Measurements from ENCODE around the gene UMODL1.

UMODL1 gene

DNA sequence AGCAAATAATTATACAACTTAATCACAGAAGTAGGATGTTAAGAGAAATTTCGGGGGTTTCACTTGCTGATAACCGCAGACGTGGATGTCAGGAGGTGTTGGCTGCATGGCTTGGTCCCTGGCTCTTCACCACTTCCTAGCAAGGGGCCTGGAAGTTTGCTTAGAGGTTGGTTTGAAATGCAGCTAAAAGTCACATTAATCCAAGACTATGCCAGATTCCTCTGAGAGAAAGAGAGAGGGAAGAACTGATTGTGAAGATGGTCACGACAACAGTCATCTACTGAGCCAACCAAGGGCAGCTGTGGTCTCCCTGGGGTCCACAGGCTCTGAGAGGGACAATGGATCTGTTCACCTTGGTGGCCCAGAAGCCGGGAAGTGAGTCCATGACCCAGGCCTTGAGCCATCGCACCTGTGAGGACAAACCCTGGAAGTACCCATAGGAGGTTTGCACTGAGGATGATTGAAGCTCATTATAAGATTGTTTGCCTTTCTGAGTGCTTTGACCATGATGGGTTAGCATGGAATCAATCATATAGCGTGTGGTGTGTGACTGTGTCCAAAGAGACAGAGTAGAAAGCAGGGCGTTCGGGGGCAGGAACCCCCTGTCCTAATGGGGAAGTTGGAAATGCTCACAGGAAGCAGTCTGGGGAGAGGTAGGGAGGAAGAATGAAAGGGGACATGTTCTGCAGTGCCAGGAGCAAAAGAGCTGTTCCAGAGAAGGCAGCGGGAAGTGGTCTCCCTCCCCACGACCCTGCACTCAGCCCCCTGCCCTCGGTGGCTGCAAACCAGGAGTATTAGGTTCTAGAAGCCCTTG lies 47.1 kb downstream of the UMODL1 start:
- DNase-seq, result no peak

DNA sequence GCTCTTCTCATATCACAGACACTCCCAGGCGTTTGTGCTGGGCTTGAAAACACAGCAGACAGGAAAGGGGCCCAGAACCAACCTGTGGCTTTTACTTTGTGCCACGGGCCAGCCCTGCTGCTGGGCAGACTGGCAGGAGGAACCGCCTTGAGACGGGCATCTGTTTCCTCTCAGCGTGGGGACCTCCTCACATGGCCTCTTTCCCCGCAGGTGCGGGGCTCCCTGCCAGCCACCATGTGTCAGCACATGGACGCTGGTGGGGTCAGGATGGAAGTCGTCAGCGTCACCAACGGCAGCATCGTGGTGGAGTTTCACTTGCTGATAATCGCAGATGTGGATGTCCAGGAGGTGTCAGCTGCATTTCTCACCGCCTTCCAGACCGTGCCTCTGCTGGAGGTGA lies 47.8 kb downstream of the UMODL1 start:
- DNase-seq, result no peak

DNA sequence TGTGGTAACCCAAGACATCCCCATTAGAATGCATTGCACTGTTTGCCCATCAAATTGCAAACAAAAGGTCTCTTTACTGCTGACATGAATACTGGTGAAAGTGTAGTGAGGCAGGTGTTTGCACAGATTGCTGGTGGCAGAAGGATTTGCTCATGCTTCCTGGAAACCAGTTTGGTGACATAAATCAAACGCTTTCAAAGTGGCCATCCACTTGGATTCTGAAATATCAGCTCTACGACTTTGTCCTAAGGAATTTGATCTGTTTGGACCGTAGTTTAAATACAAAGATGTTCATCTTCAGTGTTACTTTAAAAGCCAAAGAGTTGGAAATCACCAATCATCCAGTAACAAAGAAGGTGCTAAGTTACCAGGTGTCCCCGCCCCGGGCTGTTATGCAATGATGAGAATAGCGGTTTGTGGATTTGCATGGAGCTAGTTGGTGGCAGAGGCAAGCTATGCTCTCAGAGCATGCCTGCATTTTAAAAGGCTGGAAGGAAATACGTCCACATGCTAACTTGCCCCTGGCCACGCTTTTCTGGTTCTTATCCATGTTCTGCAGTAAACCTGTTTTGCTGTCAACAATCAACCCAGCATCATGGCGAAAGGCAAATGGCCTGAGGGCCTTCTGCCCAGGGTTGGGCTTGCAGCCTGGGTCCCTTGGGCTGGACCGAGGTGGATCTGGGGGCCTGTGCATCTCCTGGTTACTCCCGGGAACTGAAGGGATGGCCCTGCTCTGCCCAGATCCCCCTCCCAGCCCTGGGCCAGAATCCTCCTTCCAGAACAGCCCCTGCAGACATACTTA lies 49.2 kb downstream of the UMODL1 start:
- DNase-seq, result no peak

DNA sequence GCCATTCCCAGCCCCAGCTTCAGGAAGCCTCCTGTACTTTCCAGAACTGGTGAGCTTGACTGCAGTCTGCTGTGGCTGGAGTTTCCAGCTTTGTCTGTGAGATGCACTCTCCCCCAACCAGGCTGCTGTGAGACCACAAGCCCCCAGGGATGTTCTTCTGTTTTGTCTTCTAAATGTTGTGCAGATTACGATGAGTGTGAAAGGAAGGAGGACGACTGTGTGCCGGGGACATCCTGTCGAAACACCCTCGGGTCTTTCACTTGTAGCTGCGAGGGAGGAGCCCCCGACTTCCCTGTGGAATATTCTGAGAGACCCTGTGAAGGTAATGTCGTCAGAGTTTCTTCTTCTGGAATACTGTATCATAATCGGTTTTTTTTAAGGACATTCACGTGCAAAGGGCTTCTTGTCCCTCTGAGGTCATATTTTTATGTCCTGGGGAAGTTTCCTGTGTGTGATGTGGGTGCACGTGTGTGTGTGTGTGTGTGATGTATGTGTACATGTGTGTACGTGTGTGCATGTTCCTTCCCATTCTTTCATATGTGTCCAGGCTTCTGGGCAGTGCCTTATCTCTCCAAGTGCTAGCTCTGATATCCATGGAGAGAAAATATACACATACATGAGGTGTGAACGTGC lies 49.9 kb downstream of the UMODL1 start:
- DNase-seq, result no peak

DNA sequence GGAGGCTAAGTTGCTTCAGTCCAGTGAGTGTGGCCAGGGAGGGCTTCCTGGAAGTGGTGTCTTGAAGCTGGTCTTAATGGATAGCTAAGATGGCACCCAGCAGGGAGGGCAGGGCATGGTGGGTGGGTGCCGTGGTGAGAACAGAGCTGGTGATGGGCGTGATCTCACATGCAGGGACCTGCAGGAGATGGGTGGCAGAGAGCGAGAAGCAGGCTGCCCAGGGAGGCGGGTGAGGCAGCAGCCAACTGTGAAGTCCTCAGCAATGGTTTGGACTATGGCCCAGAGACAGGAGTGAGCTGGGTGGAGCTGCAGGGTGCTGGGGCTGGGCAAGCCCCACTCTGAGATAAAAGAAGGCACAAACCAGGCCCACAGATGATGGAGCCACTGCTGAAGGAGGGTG lies 50.7 kb downstream of the UMODL1 start:
- DNase-seq, result no peak

DNA sequence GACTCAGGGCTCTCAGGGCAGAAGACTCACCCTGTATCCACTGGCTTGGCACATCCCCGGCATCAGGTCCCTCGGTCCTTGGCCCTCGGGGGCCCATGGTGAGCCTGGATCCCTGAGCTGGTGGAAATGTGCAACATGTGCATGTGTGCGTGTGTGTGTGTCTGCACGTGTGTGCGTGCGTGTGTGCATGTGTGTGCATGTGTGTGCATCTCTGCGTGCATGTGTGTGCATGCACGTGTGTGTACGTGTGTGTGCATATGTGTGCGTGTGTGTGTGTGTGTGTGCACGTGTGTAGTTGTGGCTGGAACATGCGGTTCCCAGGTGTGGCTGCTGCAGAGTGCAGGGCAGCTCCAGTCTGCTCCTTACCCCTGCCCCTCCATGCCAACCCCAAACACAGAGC lies 51.3 kb downstream of the UMODL1 start:
- no peak for DNase-seq

DNA sequence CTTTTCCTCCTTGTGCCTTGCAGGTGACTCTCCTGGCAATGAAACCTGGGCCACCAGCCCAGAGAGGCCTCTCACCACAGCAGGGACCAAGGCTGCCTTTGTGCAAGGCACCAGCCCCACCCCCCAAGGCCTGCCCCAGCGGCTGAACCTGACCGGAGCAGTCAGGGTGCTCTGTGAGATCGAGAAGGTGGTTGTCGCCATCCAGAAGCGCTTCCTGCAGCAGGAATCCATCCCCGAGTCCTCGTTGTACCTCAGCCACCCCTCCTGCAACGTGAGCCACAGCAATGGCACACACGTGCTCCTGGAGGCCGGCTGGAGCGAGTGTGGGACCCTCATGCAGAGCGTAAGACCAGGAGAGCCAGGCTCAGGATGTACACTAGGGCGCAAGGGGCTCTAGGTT lies 51.7 kb downstream of the UMODL1 start:
- no peak for DNase-seq

DNA sequence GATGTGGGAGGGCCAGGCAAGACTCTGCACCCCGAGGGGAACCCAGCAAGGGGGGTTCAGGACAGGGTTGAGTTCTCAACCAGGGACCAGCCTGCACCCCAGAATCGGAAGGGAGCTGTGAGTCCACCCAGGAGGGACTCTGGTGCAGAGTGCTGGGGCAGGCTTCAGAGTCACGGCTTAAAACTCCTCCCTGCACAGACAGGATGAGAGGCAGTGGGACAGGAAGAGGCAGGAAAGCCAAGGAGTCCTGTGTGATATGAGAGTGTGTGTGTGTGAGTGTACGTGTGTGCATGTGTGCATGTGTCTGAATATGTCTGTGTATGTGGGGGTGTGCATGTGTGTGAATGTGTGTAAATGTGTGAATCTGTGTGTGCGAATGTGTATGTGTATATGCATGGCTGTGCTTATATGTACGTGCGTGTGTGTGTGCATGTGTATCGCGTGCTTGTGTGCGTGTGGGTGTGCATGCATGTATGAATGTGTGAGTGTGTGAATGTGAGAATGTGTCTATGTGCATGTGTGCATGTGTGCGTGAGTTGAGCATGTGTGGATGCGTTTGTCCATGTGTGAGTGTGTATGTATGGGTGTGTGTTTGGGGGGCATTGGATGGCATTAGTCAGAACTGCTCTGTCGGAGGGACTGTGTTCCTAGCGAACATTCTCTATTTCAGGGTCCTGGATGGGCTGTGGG lies 52.2 kb downstream of the UMODL1 start:
- no peak for DNase-seq

DNA sequence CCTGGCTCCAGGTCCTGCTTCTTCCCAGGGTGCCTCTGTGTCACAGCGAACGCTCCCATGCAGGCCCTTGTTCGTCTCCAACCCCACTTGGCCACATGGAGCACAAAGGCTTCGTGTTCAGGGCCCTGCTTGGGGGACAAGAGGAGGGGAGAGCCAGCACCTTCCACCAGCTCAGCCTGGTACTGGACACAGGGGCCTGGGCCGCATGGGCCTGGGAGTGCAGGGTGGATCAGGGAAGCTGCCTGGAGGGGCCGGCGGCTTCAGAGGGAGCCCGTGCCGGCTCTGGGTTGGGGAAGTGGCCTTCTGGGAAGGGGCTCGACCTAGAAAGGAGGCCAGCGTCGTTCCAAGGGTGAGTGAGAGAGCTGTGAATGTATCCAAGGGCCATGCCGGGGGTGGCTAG lies 53.0 kb downstream of the UMODL1 start:
- no peak for DNase-seq

DNA sequence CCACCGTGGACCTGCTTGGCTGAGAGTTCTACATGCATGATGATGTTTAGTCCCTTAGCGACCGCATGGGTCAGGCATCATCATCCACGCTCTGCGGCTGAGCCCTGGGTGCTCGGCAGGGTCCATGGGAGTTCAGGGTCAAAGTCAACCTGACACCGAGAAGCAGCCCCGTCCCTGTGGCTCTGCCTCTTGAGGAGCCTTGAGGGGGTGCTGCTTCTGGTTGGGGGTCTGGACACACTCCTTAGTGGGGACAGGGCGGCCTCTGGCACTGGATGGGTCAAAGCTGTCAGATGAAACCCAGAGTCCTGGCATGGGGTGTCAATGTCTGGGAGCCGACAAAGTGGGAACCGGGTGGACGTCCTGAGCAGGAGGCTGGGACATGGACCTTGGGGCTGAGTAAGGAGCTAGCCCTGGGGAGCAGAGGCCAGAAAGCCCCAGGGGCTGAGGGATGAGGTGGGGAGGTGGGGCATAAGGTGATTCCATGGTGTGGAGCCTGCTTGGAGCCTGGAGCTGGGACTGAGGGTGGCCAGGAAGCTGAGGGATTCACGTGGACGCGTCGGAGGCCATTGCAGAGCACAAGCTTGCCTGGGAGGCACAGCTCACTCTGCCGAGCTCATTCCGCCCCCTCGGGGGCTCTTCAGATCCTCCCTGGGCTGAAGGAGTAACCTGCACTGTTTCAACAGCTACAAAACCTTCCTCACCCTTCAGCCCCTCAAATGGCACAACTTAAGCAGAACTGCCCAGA lies 53.9 kb downstream of the UMODL1 start:
- DNase-seq, result no peak

DNA sequence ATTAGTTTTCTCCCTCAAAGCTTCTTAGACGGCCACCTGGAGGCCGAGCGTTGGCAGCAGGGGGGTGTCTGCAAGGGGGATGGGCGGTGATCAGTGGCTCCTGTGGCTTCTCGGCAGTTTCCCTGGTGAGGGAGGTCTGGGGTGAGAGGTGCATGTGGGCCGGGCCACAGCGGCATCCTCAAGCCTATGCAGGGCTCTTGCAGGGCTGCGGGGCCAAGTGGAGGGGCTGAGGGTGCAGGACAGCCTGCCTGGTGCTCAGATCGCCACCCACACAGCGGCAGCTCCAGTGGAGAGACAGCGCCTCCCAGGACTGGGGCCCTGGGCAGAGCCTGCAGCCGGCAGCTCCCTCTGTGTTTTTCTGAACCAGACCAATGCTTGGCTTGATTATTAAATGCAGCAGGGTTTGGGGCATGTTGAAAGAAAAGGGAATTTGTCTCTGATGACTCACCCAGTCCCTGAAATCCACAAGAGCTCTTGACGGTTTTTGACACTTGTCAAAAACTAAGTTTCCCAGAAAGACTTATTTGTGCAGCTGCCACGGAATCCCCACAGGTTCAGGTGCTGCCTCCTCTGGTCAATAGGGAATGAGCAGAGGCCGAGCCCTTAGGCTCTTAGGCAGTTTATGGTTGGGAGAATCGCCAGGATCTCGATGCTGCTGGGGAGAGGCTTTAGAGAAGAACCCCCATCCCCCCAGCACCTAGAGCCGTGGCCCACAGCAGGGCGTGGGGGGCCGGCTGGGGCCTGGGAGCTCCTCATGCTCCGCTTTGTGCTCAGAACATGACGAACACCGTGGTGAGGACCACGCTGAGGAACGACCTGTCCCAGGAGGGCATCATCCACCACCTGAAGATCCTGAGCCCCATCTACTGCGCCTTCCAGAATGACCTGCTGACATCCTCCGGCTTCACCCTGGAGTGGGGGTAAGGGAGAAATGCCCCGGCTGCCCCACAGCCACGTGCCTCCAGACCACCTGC lies 54.7 kb downstream of the UMODL1 start:
- no peak for DNase-seq

DNA sequence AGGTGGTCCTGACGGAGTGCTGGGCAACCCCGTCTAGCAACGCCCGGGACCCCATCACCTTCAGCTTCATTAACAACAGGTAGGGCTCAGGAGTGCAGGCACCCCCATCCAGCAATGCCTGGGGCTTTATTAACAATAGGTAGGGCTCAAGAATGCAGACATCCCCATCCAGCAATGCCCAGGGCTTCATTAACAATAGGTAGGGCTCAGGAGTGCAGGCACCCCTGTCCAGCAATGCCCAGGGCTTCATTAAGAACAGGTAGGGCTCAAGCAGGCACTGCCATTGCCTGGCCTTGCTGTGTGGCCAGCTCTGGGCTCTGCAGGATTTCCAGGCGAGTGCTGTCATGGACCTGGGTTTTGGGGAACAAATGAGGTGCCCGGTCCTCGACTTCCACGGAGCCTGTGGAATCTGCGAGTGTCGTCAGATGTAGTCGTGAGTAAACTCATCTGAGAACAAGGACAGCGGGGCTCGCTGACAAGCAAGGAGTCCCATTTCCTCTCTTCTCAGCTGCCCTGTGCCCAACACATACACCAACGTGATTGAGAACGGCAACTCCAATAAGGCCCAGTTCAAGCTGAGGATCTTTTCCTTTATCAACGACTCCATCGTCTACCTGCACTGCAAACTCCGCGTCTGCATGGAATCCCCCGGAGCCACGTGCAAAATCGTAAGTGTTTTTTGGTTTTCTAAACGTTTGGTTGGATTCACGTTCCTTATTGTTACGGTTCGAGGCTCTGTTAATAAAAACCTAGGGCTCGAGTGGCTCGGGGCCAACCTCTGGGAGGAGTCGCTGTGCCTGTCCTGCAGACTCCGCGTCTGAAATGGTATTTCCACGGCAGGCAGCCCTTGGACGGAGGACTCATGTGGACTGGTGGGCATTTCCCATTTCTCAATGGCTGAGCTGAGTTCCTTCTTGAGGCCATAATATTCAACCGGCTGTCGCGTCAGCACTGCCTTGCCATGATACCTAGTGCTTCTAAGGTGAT lies 56.3 kb downstream of the UMODL1 start:
- DNase-seq, result no peak

DNA sequence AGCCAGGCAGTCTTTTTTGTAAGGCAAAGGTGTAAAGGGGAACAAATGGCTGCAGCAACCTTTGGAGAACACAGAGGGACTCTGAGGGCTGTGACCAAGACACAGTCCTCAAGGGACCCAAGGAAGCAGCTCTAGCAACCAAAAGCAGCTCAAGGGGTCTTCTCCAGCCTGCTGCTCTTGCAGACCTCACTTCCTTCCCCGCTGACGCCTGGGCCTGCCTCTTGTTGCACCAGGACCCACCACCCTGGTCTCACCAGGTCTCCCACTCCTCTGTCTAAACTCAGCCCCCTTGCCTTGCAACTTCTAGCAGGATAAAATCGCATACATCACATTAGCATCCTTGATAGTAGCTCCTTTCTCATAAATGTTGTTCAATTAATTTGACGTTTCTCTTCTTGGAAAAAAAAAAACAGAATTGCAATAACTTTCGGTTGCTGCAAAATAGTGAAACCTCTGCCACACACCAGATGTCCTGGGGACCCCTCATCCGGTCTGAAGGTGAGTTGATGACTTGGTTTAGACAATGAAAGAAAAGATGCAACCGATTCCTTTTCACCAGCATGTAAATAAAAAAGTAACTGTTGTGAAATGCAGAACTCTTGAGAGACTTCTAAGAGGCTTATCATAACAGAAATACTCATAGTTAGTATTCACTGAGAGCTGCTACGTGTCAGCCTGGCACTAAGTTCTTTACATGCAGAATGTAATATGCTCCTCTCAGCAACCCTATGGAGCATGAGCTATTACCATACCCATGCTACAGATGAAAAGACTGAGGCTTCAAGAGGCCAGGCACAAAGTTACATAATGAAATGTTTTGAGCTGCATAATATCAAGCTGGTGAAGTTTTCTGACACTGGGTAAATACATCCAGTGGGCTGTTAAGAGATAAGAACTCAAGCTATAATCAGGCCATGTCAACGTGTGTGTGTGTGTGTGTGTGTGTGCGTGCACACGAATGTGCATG lies 58.5 kb downstream of the UMODL1 start:
- DNase-seq, result no peak

DNA sequence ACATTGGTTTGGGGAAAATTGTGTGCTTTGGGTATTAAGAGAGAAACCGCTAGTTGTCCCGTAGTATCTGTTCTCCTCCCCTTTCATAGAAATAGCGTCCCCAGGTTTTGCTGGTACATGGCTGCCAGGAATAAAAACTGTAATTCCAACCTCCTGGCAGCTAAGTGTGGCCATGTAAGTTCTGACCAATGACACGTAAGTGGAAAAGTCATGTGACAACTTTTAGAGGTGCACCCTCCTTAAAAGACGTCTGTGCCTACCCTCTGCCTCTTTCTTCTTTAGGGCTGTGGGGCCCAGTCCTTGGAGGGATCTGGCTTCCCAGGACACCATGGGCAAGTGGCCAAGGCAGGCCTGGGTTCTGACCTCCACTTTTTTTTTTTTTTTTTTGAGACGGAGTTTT lies 59.3 kb downstream of the UMODL1 start:
- no peak for DNase-seq

DNA sequence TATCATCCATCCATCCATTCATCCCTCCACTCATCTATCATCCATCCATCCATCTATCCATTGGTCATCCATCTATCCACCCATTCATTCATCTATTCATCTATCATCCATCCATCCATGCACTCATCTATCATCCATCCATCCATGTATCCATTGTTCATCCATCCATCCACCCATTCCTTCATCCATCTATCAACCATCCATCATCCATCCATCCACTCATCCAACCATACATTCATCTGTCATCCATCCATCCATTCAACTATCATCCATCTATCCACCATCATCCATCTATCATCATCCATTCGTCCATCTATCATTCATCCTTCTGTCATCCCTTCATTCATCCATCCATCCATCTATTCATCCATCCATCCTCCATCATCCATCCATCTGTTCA lies 61.1 kb downstream of the UMODL1 start:
- DNase-seq, result no peak

DNA sequence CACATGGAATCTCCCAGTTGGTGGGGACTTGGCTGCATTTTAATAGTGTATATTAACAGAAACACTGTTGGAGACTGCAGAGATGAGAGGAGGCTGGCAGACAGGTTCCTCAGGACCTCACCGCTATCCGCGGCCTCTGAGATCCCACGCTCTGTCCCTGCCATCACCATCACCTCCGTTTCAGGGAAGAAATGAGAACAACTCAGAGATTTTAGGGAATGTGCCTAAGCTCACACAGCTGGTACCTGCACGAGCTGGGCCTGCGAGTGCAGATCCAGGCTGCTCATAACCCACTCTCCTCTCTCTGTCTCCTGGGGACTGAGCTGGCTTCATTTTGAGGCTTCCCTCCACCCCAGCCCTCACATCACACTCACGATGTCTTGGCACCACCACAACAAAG lies 62.0 kb downstream of the UMODL1 start:
- DNase-seq, result no peak

DNA sequence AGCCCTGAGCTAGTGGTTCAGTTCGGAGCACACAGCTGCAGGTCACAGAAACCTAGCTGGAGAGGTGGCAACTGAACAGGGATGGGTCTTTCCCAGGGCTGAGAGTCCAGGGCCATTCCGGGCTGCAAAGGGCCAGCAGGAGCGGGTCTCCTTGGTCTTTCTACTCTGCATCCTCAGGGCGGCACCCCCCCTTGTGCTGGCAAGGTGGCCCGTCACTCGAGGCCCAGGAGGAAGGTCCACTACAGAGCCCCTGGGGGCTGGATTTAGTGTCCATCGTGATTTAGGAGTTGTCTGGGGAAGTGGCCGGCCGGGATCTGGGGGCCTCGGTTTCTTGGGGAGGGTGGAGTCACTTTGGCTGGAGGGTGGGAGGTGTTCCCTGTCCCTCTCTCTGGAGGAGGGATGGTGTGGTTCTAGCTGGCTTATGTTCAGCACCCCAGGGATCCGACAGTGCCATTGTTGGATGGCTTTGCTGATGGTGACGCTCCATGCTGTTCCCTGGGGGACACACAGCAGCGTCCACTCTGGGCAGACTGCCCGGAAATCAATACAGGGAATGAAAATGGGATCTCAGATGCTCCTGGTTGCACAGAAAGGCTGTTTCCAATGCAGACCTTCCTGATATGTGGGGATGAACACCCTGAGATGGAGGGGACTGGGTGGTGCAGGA lies 64.4 kb downstream of the UMODL1 start:
- DNase-seq, result no peak
